Measurements from ENCODE around the gene SPAG9.
"Not testable (repeated sequence)": the region's sequence is repeated elsewhere in the genome, so short reads cannot be mapped to it uniquely, and the experiment has no call there.

Gene SPAG9

GRCh38 chr17:51119415-51120356 lies 982 bp downstream of the SPAG9 start:
- peaks cover 65% of the 10 kb centered on the region for H3K4me1 Mint-ChIP-seq
- H3K27ac Mint-ChIP-seq = peak overlapping the region; percentile 91
- peak; percentile 55 for DNase-seq
- no peaks in the 10 kb centered on the region for H3K27me3 Mint-ChIP-seq
- H3K36me3 Mint-ChIP-seq (ENCODE audit: low read depth) = peaks cover 1% of the 10 kb centered on the region
- peak overlapping the region; percentile 92 for H3K4me3 Mint-ChIP-seq
- ATAC-seq = peak; percentile 10
- no peaks in the 10 kb centered on the region for H3K9me3 Mint-ChIP-seq

GRCh38 chr17:51118330-51119195 lies 2.1 kb downstream of the SPAG9 start:
- Mint-ChIP-seq H3K9me3 (no peaks in the 10 kb centered on the region), H3K27me3 (no peaks in the 10 kb centered on the region), H3K27ac (peak overlapping the region; percentile 91), H3K4me1 (peaks cover 66% of the 10 kb centered on the region), H3K4me3 (peak overlapping the region; percentile 92), H3K36me3 (ENCODE audit: low read depth) (peaks cover 1% of the 10 kb centered on the region)
- DNase-seq = no peak
- no peak for ATAC-seq

GRCh38 chr17:51115179-51115578 lies 5.5 kb downstream of the SPAG9 start:
- Mint-ChIP-seq H3K27me3 (no peaks in the 10 kb centered on the region), H3K4me1 (peaks cover 45% of the 10 kb centered on the region), H3K27ac (no peak overlapping the region), H3K36me3 (ENCODE audit: low read depth) (peaks cover 1% of the 10 kb centered on the region), H3K9me3 (no peaks in the 10 kb centered on the region), H3K4me3 (no peak overlapping the region)
- ATAC-seq = no peak
- no peak for DNase-seq

- DNase-seq = not testable (repeated sequence)
Measured at GRCh38 chr17:51112303-51113222, 8.1 kb downstream of the SPAG9 start.

GRCh38 chr17:51107778-51108177 lies 12.9 kb downstream of the SPAG9 start:
- Mint-ChIP-seq H3K9me3 (no peaks in the 10 kb centered on the region), H3K27me3 (no peaks in the 10 kb centered on the region), H3K36me3 (ENCODE audit: low read depth) (peaks cover 6% of the 10 kb centered on the region), H3K4me1 (peaks cover 4% of the 10 kb centered on the region), H3K4me3 (no peak overlapping the region), H3K27ac (no peak overlapping the region)
- DNase-seq (no peak), ATAC-seq (no peak)

More at GRCh38 chr17:51112303-51113222, 8.1 kb downstream of the SPAG9 start:
- not testable (repeated sequence) for H3K4me3 Mint-ChIP-seq; H3K27me3 Mint-ChIP-seq; H3K27ac Mint-ChIP-seq; ATAC-seq; H3K9me3 Mint-ChIP-seq; H3K36me3 Mint-ChIP-seq (ENCODE audit: low read depth)
- H3K4me1 Mint-ChIP-seq = peaks cover 25% of the 10 kb centered on the region

GRCh38 chr17:51103451-51103850 lies 17.2 kb downstream of the SPAG9 start:
- Mint-ChIP-seq H3K4me1 (peaks cover 7% of the 10 kb centered on the region), H3K9me3 (no peaks in the 10 kb centered on the region), H3K4me3 (no peak overlapping the region), H3K27me3 (no peaks in the 10 kb centered on the region), H3K27ac (no peak overlapping the region), H3K36me3 (ENCODE audit: low read depth) (peaks cover 10% of the 10 kb centered on the region)
- DNase-seq (no peak), ATAC-seq (no peak)

GRCh38 chr17:51103050-51103449 lies 17.6 kb downstream of the SPAG9 start:
- no peak for DNase-seq
- Mint-ChIP-seq H3K9me3 (no peaks in the 10 kb centered on the region), H3K4me3 (no peak overlapping the region), H3K27me3 (no peaks in the 10 kb centered on the region), H3K4me1 (peaks cover 10% of the 10 kb centered on the region), H3K27ac (no peak overlapping the region), H3K36me3 (ENCODE audit: low read depth) (peaks cover 10% of the 10 kb centered on the region)
- ATAC-seq = no peak

GRCh38 chr17:51097708-51098446 lies 22.8 kb downstream of the SPAG9 start:
- no peak for DNase-seq
- Mint-ChIP-seq H3K27ac (no peak overlapping the region), H3K4me1 (peaks cover 36% of the 10 kb centered on the region), H3K36me3 (ENCODE audit: low read depth) (peaks cover 5% of the 10 kb centered on the region), H3K9me3 (no peaks in the 10 kb centered on the region), H3K4me3 (no peak overlapping the region), H3K27me3 (no peaks in the 10 kb centered on the region)
- ATAC-seq = peak; percentile 54

- Mint-ChIP-seq H3K9me3 (no peaks in the 10 kb centered on the region), H3K27me3 (no peaks in the 10 kb centered on the region), H3K4me3 (no peak overlapping the region), H3K4me1 (peaks cover 24% of the 10 kb centered on the region), H3K36me3 (ENCODE audit: low read depth) (no peaks in the 10 kb centered on the region), H3K27ac (no peak overlapping the region)
- DNase-seq (no peak), ATAC-seq (no peak)
Measured at GRCh38 chr17:51091635-51092034, 29.0 kb downstream of the SPAG9 start.

- DNase-seq; H3K4me3 Mint-ChIP-seq; H3K9me3 Mint-ChIP-seq; H3K27ac Mint-ChIP-seq; ATAC-seq; H3K27me3 Mint-ChIP-seq; H3K36me3 Mint-ChIP-seq (ENCODE audit: low read depth): not testable (repeated sequence)
- H3K4me1 Mint-ChIP-seq = peaks cover 17% of the 10 kb centered on the region
Measured at GRCh38 chr17:51088868-51089267, 31.8 kb downstream of the SPAG9 start.

GRCh38 chr17:51088287-51088686 lies 32.4 kb downstream of the SPAG9 start:
- Mint-ChIP-seq H3K36me3 (ENCODE audit: low read depth) (no peaks in the 10 kb centered on the region), H3K4me3 (no peak overlapping the region), H3K27ac (no peak overlapping the region), H3K4me1 (peaks cover 14% of the 10 kb centered on the region), H3K9me3 (no peaks in the 10 kb centered on the region), H3K27me3 (no peaks in the 10 kb centered on the region)
- ATAC-seq = no peak
- no peak for DNase-seq

GRCh38 chr17:51087072-51087757 lies 33.5 kb downstream of the SPAG9 start:
- H3K9me3 Mint-ChIP-seq = no peaks in the 10 kb centered on the region
- H3K4me3 Mint-ChIP-seq = no peak overlapping the region
- H3K4me1 Mint-ChIP-seq = peaks cover 12% of the 10 kb centered on the region
- no peak overlapping the region for H3K27ac Mint-ChIP-seq
- ATAC-seq = no peak
- H3K27me3 Mint-ChIP-seq = no peaks in the 10 kb centered on the region
- peaks cover 2% of the 10 kb centered on the region for H3K36me3 Mint-ChIP-seq (ENCODE audit: low read depth)
- DNase-seq = no peak

- H3K27ac Mint-ChIP-seq = no peak overlapping the region
- no peaks in the 10 kb centered on the region for H3K9me3 Mint-ChIP-seq
- no peak for DNase-seq
- peaks cover 12% of the 10 kb centered on the region for H3K4me1 Mint-ChIP-seq
- no peak for ATAC-seq
- peaks cover 3% of the 10 kb centered on the region for H3K36me3 Mint-ChIP-seq (ENCODE audit: low read depth)
- H3K4me3 Mint-ChIP-seq = no peak overlapping the region
- H3K27me3 Mint-ChIP-seq = no peaks in the 10 kb centered on the region
Measured at GRCh38 chr17:51085150-51085805, 35.4 kb downstream of the SPAG9 start.

All from activated naive CD8-positive, alpha-beta T cell treated with anti-CD3 and anti-CD28 coated beads, Interleukin-2, amount 50 U/mL, for 24 hours (primary cell).